ENCODE measurements around the gene DDHD1. TPM values are rescaled to one million over a fixed set of nuclear protein-coding genes. Genes with fewer than 3 reads are reported as not detected.

The DDHD1 gene
- total RNA-seq, 4 donors from 2014 or later = 9.7 to 19.4 (median 14.6) TPM

- WGBS, 2 donors = 94 to 98% methylated on average over 2 of the region's 2 CpGs
- DNase-seq (ENCODE audit: low spot score in 2 of 2) = no peak
- TF ChIP-seq CTCF (IDR thresholded peaks at IDR 0.05) (no peak), POLR2A (IDR thresholded peaks at IDR 0.05) (no peak)
- no peak overlapping the region for H3K4me3 ChIP-seq (ENCODE audit: low read depth, poor library complexity, severe bottlenecking)
- intact Hi-C loops (cut with DNase I; ENCODE audit: low total_unique reads) = no loop called here
These were observed 108.6 kb downstream of the DDHD1 start for GRCh38 chr14:53044486-53044885.

- TF ChIP-seq POLR2A (IDR thresholded peaks at IDR 0.05) = no peak
- H3K4me3 ChIP-seq (ENCODE audit: low read depth, poor library complexity, severe bottlenecking) = no peak overlapping the region
- DNase-seq (ENCODE audit: low spot score in 2 of 2) = no peak
- WGBS, 2 donors = 85 to 88% methylated on average over 7 of the region's 7 CpGs
- intact Hi-C loops (cut with DNase I; ENCODE audit: low total_unique reads) = no loop called here
These were observed 110.0 kb downstream of the DDHD1 start for GRCh38 chr14:53043027-53043581.

- no peak overlapping the region for H3K4me3 ChIP-seq (ENCODE audit: low read depth, poor library complexity, severe bottlenecking)
- intact Hi-C loops (cut with DNase I; ENCODE audit: low total_unique reads) = no loop called here
- TF ChIP-seq POLR2A (IDR thresholded peaks at IDR 0.05) = no peak
- no peak for TF ChIP-seq CTCF (IDR thresholded peaks at IDR 0.05)
- 82% methylated on average over 4 of the region's 4 CpGs for WGBS, 2 donors
- DNase-seq (ENCODE audit: low spot score in 2 of 2) = no peak
These were observed 110.6 kb downstream of the DDHD1 start for GRCh38 chr14:53042480-53042879.

- intact Hi-C loops (cut with DNase I; ENCODE audit: low total_unique reads) = no loop called here
- 97 to 100% methylated on average over 2 of the region's 2 CpGs for WGBS, 2 donors
- no peak for TF ChIP-seq POLR2A (IDR thresholded peaks at IDR 0.05)
- no peak for TF ChIP-seq CTCF (IDR thresholded peaks at IDR 0.05)
- DNase-seq (ENCODE audit: low spot score in 2 of 2) = no peak
- no peak overlapping the region for H3K4me3 ChIP-seq (ENCODE audit: low read depth, poor library complexity, severe bottlenecking)
These were observed 112.1 kb downstream of the DDHD1 start for GRCh38 chr14:53041067-53041466.

- intact Hi-C loops (cut with DNase I; ENCODE audit: low total_unique reads) = no loop called here
- H3K4me3 ChIP-seq (ENCODE audit: low read depth, poor library complexity, severe bottlenecking) = no peak overlapping the region
- WGBS, 2 donors = 95 to 98% methylated on average over 3 of the region's 3 CpGs
- DNase-seq (ENCODE audit: low spot score in 2 of 2) = no peak
- no peak for TF ChIP-seq CTCF (IDR thresholded peaks at IDR 0.05)
- no peak for TF ChIP-seq POLR2A (IDR thresholded peaks at IDR 0.05)
These were observed 114.5 kb downstream of the DDHD1 start for GRCh38 chr14:53038629-53039028.

GRCh38 chr14:53037016-53037415, 116.1 kb downstream of the DDHD1 start:
- intact Hi-C loops (cut with DNase I; ENCODE audit: low total_unique reads) = no loop called here
- no peak for DNase-seq (ENCODE audit: low spot score in 2 of 2)
- no peak overlapping the region for H3K4me3 ChIP-seq (ENCODE audit: low read depth, poor library complexity, severe bottlenecking)
- 68 to 74% methylated on average over 1 of the region's 1 CpG for WGBS, 2 donors
- TF ChIP-seq POLR2A (IDR thresholded peaks at IDR 0.05) (no peak), CTCF (IDR thresholded peaks at IDR 0.05) (no peak)

All from lower leg skin (tissue), 4 donors.